ENCODE results near the gene PCDHGA10. TPM values are rescaled to one million over a fixed set of nuclear protein-coding genes. Genes with fewer than 3 reads are reported as not detected.
A peak's percentile ranks its signal among the peaks of the same experiment; 100 is the strongest.

The PCDHGA10 gene
- total and polyA plus RNA-seq, 9 of the 15 experiments (the other 6 are each of a cell fraction or from before 2014, with no cell fraction given): 0.01 to 0.11 (median 0.05) TPM

DNA sequence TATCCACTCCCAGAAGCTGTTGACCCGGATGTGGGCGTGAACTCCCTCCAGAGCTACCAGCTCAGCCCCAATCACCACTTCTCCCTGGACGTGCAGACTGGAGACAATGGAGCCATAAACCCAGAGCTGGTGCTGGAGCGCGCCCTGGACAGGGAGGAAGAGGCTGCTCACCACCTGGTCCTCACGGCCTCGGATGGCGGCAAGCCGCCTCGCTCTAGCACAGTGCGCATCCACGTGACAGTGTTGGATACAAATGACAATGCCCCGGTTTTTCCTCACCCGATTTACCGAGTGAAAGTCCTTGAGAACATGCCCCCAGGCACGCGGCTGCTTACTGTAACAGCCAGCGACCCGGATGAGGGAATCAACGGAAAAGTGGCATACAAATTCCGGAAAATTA, 19.5 kb upstream of the PCDHGA10 start:
- intact Hi-C loops (cut with micrococcal nuclease): no loop called here
- FAIRE-seq (no peak), DNase-seq (ENCODE audit: extremely low read depth in 1 of 4, low spot score in 3 of 4) (no peak), ATAC-seq (no peak)
- TF ChIP-seq, protein P1, sequence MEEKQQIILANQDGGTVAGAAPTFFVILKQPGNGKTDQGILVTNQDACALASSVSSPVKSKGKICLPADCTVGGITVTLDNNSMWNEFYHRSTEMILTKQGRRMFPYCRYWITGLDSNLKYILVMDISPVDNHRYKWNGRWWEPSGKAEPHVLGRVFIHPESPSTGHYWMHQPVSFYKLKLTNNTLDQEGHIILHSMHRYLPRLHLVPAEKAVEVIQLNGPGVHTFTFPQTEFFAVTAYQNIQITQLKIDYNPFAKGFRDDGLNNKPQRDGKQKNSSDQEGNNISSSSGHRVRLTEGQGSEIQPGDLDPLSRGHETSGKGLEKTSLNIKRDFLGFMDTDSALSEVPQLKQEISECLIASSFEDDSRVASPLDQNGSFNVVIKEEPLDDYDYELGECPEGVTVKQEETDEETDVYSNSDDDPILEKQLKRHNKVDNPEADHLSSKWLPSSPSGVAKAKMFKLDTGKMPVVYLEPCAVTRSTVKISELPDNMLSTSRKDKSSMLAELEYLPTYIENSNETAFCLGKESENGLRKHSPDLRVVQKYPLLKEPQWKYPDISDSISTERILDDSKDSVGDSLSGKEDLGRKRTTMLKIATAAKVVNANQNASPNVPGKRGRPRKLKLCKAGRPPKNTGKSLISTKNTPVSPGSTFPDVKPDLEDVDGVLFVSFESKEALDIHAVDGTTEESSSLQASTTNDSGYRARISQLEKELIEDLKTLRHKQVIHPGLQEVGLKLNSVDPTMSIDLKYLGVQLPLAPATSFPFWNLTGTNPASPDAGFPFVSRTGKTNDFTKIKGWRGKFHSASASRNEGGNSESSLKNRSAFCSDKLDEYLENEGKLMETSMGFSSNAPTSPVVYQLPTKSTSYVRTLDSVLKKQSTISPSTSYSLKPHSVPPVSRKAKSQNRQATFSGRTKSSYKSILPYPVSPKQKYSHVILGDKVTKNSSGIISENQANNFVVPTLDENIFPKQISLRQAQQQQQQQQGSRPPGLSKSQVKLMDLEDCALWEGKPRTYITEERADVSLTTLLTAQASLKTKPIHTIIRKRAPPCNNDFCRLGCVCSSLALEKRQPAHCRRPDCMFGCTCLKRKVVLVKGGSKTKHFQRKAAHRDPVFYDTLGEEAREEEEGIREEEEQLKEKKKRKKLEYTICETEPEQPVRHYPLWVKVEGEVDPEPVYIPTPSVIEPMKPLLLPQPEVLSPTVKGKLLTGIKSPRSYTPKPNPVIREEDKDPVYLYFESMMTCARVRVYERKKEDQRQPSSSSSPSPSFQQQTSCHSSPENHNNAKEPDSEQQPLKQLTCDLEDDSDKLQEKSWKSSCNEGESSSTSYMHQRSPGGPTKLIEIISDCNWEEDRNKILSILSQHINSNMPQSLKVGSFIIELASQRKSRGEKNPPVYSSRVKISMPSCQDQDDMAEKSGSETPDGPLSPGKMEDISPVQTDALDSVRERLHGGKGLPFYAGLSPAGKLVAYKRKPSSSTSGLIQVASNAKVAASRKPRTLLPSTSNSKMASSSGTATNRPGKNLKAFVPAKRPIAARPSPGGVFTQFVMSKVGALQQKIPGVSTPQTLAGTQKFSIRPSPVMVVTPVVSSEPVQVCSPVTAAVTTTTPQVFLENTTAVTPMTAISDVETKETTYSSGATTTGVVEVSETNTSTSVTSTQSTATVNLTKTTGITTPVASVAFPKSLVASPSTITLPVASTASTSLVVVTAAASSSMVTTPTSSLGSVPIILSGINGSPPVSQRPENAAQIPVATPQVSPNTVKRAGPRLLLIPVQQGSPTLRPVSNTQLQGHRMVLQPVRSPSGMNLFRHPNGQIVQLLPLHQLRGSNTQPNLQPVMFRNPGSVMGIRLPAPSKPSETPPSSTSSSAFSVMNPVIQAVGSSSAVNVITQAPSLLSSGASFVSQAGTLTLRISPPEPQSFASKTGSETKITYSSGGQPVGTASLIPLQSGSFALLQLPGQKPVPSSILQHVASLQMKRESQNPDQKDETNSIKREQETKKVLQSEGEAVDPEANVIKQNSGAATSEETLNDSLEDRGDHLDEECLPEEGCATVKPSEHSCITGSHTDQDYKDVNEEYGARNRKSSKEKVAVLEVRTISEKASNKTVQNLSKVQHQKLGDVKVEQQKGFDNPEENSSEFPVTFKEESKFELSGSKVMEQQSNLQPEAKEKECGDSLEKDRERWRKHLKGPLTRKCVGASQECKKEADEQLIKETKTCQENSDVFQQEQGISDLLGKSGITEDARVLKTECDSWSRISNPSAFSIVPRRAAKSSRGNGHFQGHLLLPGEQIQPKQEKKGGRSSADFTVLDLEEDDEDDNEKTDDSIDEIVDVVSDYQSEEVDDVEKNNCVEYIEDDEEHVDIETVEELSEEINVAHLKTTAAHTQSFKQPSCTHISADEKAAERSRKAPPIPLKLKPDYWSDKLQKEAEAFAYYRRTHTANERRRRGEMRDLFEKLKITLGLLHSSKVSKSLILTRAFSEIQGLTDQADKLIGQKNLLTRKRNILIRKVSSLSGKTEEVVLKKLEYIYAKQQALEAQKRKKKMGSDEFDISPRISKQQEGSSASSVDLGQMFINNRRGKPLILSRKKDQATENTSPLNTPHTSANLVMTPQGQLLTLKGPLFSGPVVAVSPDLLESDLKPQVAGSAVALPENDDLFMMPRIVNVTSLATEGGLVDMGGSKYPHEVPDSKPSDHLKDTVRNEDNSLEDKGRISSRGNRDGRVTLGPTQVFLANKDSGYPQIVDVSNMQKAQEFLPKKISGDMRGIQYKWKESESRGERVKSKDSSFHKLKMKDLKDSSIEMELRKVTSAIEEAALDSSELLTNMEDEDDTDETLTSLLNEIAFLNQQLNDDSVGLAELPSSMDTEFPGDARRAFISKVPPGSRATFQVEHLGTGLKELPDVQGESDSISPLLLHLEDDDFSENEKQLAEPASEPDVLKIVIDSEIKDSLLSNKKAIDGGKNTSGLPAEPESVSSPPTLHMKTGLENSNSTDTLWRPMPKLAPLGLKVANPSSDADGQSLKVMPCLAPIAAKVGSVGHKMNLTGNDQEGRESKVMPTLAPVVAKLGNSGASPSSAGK (IDR thresholded peaks at IDR 0.05): peak; percentile 18; the same call in 1 of the 2 replicates
- peak; percentile 22 to 68 for TF ChIP-seq E2F6 (IDR thresholded peaks at IDR 0.05; ENCODE audit: borderline replicate concordance in 1 of 2, extremely low read depth in 1 of 2, insufficient read depth in 1 of 2, insufficient read length in 1 of 2, low read depth in 1 of 2, low read length in 1 of 2, poor library complexity in 1 of 2, severe bottlenecking in 1 of 2)
- TF ChIP-seq, protein P2, sequence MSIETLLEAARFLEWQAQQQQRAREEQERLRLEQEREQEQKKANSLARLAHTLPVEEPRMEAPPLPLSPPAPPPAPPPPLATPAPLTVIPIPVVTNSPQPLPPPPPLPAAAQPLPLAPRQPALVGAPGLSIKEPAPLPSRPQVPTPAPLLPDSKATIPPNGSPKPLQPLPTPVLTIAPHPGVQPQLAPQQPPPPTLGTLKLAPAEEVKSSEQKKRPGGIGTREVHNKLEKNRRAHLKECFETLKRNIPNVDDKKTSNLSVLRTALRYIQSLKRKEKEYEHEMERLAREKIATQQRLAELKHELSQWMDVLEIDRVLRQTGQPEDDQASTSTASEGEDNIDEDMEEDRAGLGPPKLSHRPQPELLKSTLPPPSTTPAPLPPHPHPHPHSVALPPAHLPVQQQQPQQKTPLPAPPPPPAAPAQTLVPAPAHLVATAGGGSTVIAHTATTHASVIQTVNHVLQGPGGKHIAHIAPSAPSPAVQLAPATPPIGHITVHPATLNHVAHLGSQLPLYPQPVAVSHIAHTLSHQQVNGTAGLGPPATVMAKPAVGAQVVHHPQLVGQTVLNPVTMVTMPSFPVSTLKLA (conservative IDR thresholded peaks at IDR 0.05): no peak
- peaks cover 0 to 29% of the 10 kb centered on the region in 2 experiments; a peak in 3 of 5 replicates for H3K27me3 ChIP-seq (ENCODE audit: control insufficient read depth in 2 of 2, insufficient read depth in 2 of 2, low read length in 2 of 2)
- H2AFZ ChIP-seq (ENCODE audit: low read depth, low read length): no peak overlapping the region
- POLR2A ChIA-PET: no interaction called here
- no peaks in the 10 kb centered on the region for H3K79me2 ChIP-seq (ENCODE audit: control insufficient read depth, insufficient read depth, low read length)
- H3K4me2 ChIP-seq (ENCODE audit: insufficient read depth, low read length): no peak overlapping the region; the same call in 1 of the 2 replicates
- in situ Hi-C loops (cut with MboI): no loop called here
- no peaks in the 10 kb centered on the region for H3K9me3 ChIP-seq (replicated peaks; ENCODE audit: control insufficient read depth, insufficient read depth, low read depth, low read length)
- H4K20me1 ChIP-seq (replicated peaks; ENCODE audit: control insufficient read depth, insufficient read depth, low read length): no peaks in the 10 kb centered on the region
- no peak overlapping the region for H3K9ac ChIP-seq (ENCODE audit: insufficient read depth in 1 of 2, low read depth in 2 of 2, low read length in 2 of 2)
- CTCF ChIA-PET (ENCODE audit: low intra/inter-chr PET ratio): no interaction called here
- H3K36me3 ChIP-seq (ENCODE audit: control insufficient read depth, insufficient read depth, low read length): no peaks in the 10 kb centered on the region
- no peaks in the 10 kb centered on the region for H3K9me1 ChIP-seq (ENCODE audit: control insufficient read depth, insufficient read depth, low read length)
- WGBS (ENCODE audit: insufficient coverage, low coverage, missing lambda C conversion rate): 18% methylated on average over 21 of the region's 21 CpGs
- BruUV-seq (replicated peaks): no TSS peak
- no peak overlapping the region for H3K4me3 ChIP-seq
- H3K4me1 ChIP-seq (replicated peaks in 1 of 2; ENCODE audit: control insufficient read depth in 2 of 2, insufficient read depth in 2 of 2, low read length in 2 of 2): peaks cover 0 to 13% of the 10 kb centered on the region in 2 experiments; a peak in 1 of 5 replicates
- no peak overlapping the region for H3K27ac ChIP-seq (ENCODE audit: extremely low read depth, low read depth, low read length)
